GM13976 (cell line): Measurements from ENCODE around the gene C2orf69.
A peak's percentile ranks its signal among the peaks of the same experiment; 100 is the strongest.

ENCODE experiments used
- DNase-seq: peaks from one replicate; pipeline ENCODE4 v3.0.0; 2012; ENCODE audit warnings: low spot score
- CTCF ChIP-seq: IDR thresholded peaks from 2 replicates; pipeline ENCODE4 v1.5.1; 2012; ENCODE audit warnings: borderline replicate concordance, mild to moderate bottlenecking; ENCODE audit not compliant: insufficient read depth; ENCODE audit errors: extremely low read depth, missing control alignments, control extremely low read depth
- in situ Hi-C: fragments of 300-500 bp; cut with MboI; formaldehyde crosslinking; loops from one replicate; pipeline ENCODE4 v1.12.0; 2022; ENCODE audit warnings: low sequenced_read_pairs, mixed read lengths, inconsistent platforms; ENCODE audit not compliant: unreplicated experiment

The C2orf69 gene

DNA sequence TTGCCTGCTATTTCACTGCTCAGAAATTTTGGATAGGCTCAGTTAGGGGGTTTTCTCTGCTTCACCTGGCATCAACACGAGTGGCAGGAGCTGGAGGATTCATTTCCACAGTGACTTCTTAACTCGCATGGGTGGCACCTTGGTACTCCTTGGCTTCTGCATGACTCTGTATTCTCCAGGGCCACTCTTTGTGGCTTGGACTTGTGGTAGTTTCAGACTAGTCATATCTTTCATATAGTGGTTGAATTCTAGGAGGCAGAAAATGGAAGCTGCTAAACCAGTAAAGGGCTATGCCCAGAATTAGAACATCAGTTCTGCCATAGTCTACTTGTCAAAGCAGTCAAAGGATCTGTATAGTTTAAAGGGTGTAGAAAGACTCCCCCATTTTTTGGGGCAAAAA lies 51.1 kb downstream of the C2orf69 start:
- no peak for TF ChIP-seq CTCF
- in situ Hi-C loops: no loop called here
- no peak for DNase-seq

GRCh38 chr2:199966405-199966804 lies 55.3 kb downstream of the C2orf69 start:
- in situ Hi-C loops: no loop called here
- no peak for DNase-seq
- no peak for TF ChIP-seq CTCF

DNA sequence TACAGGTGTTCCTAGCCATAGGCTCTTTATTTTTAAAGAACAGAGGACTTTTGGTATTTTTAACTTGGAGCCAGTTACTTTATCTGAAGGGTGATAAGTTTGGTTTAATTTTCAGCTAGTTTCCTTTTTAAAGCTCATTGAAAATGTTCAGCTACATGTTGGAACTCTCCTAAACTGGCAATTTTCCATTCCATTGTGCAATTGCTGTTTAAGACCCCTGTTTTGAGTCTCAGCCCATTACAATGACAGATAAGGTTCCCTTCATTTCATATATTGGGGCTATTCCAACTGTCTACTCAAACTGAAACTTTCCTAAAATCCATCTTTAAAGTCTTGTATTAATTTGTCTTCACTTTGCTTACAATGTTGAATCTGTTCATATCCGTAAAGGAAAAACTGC lies 55.9 kb downstream of the C2orf69 start:
- in situ Hi-C loops: no loop called here
- no peak for DNase-seq
- TF ChIP-seq CTCF: no peak

DNA sequence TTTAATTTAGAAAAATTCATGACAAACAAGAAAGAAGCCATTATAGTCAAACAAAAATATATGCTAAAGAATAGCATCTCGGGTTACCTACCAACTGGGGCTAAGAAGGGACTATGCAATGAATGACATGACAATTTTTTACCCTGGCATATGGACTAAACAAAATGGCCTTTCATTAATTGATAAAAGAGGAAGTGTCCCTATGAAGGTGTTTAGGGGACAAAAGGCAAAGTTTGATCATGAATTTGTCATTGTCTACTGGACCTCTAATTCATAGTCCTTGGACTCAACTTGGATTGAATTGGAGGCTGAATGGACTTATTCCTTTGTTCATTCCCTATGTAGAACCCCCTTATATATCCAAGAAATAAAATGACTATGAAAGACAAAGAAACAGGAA lies 57.0 kb downstream of the C2orf69 start:
- TF ChIP-seq CTCF: no peak
- DNase-seq: no peak
- in situ Hi-C loops: no loop called here

DNA sequence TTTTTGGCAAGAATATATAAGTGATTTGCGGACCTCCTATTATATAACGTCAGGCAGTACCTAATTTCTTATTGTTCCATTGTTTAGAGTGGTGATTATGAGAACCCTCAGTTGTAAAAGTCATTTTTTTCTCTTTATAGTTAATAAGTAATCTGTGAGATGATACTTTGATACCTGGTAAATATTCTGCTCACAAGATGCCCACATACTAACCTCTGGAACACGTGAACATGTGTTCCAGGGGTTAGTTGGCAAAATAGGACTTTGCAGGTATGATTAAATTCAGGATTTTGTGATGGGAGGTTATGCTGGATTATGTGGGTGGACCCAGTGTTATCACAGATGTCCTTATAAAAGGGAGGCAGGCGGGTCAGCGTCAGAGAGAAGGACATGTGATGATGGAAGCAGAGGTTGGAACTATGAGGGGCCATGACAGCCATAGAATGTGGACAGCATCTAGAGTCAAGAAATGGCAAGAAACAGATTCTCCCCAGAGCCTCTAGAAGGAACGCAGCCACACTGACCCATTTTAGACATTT lies 61.1 kb downstream of the C2orf69 start:
- no peak for DNase-seq
- in situ Hi-C loops: no loop called here
- TF ChIP-seq CTCF: no peak

- in situ Hi-C loops: no loop called here
- no peak for DNase-seq
Observed at GRCh38 chr2:199973703-199974102, 62.6 kb downstream of the C2orf69 start.

More at GRCh38 chr2:199973703-199974102, 62.6 kb downstream of the C2orf69 start:
- TF ChIP-seq CTCF: peak; percentile 31
